Left ventricle myocardium superior (tissue), 1 donor: ENCODE results near the gene TBC1D5. TPM values are rescaled to one million over a fixed set of nuclear protein-coding genes. Genes with fewer than 3 reads are reported as not detected.
"Not testable (repeated sequence)": the region's sequence is repeated elsewhere in the genome, so short reads cannot be mapped to it uniquely, and the experiment has no call there.

ENCODE experiments used
- ATAC-seq: fragments of 200-7000 bp; cut with Tn5 transposase; one replicate; pipeline ENCODE4 v1.9.1; 2020; ENCODE audit warnings: mild to moderate bottlenecking, moderate library complexity
- DNase-seq: peaks from one replicate; pipeline ENCODE4 v3.0.0-alpha.2; 2020
- intact Hi-C: fragments of 100-400 bp; cut with micrococcal nuclease; formaldehyde crosslinking; loops from one replicate; pipeline ENCODE4 v1.11.0; 2022
- total RNA-seq: library from RNA; stranded (reverse); fragmentation: NEBNext Ultra II Directional; extraction: Animal tissue kit (Norgen Biotek cat#: 25700); gene quantifications from one replicate; pipeline ENCODE4 v1.2.1, GENCODE V29; 2021
- donor health status: DM: no; HTN: yes; CAD: no; lungs with severe emphysema.

TBC1D5 gene
- total RNA-seq, 1 donor from 2014 or later, result 27.1 TPM

- DNase-seq (no peak), ATAC-seq (peak; percentile 43)
- intact Hi-C loops, result no loop called here
These were observed 386.8 kb downstream of the TBC1D5 start for GRCh38 chr3:17355591-17355990.

GRCh38 chr3:17354341-17354740, 388.1 kb downstream of the TBC1D5 start:
- intact Hi-C loops, result no loop called here
- no peak for ATAC-seq
- no peak for DNase-seq

DNA sequence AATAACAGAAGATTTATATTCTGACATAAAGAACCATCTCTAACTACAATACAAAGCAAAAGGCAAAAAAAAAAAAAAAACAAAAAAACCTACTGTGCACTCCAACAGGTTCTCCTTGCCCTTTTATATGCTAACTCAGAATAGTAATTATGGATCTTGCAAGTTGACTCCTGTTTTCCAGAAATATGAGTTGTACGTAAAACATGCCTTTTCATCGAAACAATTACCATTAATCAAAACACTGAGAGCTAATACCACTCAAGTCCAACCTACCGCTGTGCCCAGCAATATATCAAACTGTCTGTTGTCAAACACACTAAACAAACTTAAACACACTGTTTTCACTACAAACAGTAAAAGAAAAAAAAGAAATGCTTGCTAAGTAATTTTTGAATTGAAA, 389.8 kb downstream of the TBC1D5 start:
- ATAC-seq (no peak), DNase-seq (no peak)
- intact Hi-C loops, result no loop called here

- ATAC-seq, DNase-seq, intact Hi-C loops: not testable (repeated sequence)
These were observed 391.2 kb downstream of the TBC1D5 start for GRCh38 chr3:17351193-17351592.

GRCh38 chr3:17349093-17349492, 393.3 kb downstream of the TBC1D5 start:
- no peak for ATAC-seq
- intact Hi-C loops, result no loop called here
- DNase-seq, result no peak

DNA sequence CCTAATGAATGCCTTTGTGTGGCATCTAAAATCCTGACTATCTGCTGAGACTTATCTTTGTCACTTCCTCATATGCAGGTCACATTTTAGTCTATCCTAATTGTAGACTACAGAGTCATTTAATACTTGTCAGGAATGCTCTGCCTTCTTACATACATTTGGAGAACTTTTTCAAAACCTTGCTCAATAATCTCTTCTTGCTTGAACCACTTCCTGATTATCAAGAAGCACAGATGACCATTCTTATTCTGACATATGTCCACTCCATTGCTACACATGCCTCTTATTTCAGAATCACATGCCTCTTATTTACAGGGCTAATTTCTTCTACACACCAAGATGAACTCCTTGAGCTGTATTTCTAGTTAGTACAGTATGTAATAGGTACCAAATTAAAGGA, 400.3 kb downstream of the TBC1D5 start:
- DNase-seq (no peak), ATAC-seq (no peak)
- intact Hi-C loops, result no loop called here

DNA sequence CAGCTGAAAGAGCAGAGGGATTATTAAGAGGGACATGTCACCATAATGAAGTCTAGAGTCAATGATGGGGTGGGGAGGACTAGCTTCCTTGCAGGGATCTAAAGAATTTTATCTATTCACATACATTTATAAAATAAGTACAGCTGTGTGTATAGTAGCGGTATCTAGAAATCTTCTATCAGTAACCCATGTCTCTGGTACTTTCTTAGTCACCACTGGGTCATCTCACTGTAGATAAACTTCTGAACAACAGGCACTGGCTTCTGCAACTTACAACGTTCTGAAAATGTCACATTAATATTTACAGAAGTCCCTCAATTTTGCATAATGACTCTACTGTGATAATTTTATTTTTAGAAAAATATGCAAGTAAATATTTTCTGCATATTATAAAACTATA, 401.7 kb downstream of the TBC1D5 start:
- no peak for DNase-seq
- ATAC-seq, result no peak
- intact Hi-C loops, result no loop called here

- DNase-seq, result no peak
- intact Hi-C loops, result no loop called here
- no peak for ATAC-seq
These were observed 402.2 kb downstream of the TBC1D5 start for GRCh38 chr3:17340261-17340660.

- intact Hi-C loops, result no loop called here
- ATAC-seq (peak; percentile 48), DNase-seq (no peak)
These were observed 403.3 kb downstream of the TBC1D5 start for GRCh38 chr3:17339132-17339575.

DNA sequence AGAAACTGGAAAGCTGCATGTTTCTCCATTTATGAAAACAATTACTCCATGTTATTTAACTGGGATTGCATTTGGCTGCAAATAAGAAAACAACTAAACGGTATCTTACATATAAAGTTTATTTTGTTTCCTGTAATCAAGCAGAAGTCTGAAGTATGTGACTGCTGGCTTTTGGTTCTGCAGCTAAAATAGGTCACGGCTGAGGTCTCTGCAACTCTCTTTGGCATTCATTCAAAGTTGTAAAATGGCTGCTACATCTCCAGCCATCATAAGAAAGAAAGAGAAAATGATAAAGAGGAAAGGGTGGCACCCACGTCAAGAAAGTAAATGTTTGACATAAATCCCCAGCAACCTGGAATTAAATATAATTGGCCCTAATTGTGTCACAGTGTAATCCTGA, 406.1 kb downstream of the TBC1D5 start:
- no peak for DNase-seq
- peak; percentile 51 for ATAC-seq
- intact Hi-C loops, result no loop called here

- no peak for DNase-seq
- ATAC-seq, result no peak
- intact Hi-C loops, result no loop called here
These were observed 408.5 kb downstream of the TBC1D5 start for GRCh38 chr3:17333893-17334292.

DNA sequence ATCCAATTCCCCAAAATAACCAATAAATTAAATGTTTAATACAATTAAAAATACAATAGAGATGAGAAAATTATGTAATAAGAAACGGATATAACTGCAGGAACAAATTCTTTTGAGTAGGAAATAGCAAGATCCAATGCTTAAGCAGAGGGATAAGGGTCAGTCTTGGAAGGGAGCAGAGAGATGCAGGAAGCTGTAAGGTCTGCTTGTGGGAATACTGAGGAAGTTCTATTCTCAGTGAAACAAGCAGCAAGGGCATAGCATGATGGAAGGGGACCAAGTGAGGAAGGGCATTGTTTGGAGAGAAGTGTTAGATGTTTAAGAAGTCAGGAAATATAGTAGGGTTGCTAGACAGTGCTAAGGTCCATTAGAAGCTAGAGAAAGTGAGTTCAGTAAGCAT, 409.0 kb downstream of the TBC1D5 start:
- ATAC-seq (no peak), DNase-seq (no peak)

DNA sequence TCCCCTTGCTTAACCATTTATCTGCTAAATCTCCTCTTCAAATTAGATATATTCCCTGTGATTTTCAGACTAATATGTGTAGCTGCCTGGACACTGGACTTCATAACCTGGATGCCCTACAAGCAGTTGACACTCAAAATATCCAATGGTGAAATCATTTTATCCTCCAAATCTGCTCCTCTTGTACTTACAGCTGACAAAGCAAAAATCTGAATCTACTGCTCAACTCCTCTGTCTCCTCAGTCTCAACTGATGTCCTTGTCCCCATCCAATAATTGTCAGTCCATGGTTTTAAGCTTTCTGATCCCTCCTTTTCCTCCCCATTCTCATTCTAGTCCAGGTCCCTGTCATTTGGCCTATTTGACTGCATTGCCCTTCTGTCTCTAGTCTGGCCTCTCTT, 411.8 kb downstream of the TBC1D5 start:
- ATAC-seq (no peak), DNase-seq (no peak)
- intact Hi-C loops, result no loop called here

More for the DNA sequence above, 409.0 kb downstream of the TBC1D5 start:
- intact Hi-C loops, result no loop called here

DNA sequence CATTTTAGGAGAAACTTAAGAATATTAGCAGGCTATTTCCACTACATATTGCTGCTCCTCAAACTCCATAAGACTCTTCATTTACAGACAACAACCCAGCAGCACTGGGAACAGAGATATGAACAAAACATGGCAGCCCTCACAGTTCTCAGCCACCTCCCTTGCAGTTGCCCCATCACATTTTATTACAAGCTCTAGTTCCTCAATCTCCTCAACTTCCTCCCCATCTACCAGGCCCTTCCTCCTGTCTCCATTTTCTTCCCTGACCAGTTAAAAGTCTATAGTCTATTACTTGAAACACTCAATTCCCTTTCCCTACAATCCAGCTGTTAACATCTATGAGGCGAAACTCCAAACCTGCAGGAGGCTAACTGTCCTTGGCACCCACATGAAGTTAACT, 412.5 kb downstream of the TBC1D5 start:
- intact Hi-C loops, result no loop called here
- ATAC-seq (no peak), DNase-seq (no peak)

DNA sequence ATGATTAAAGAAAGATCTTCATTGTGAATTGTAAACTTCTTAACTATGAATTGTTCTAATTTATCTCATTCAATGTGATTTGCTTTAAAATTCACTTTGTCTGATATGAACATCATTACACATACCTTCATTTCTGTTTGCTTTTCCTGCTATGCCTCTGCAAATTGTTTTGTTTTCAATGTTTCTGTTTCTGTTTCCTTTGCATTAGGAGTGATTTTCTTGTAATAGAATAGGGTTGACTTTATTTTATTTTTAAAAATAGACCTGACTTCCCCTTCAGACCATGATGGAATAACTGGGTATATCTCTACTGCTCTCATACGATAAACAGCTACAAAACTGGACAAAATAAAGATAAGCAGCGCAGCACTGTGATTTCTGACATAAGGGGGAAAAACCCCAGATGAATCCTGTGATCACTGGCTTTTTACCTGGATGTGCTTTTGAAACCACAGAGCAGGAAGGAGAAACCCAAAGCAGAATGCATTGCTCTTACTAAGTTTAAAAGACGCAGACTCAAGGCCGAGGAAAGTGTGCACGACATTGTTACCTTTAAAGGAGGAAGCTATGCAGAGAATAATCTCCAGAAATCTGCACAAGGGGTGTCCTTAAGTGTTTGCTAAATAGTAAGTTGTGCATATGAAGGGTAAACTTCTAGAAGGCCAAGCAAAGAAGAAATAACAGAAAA, 420.2 kb downstream of the TBC1D5 start:
- intact Hi-C loops, result no loop called here
- DNase-seq (no peak), ATAC-seq (no peak)

DNA sequence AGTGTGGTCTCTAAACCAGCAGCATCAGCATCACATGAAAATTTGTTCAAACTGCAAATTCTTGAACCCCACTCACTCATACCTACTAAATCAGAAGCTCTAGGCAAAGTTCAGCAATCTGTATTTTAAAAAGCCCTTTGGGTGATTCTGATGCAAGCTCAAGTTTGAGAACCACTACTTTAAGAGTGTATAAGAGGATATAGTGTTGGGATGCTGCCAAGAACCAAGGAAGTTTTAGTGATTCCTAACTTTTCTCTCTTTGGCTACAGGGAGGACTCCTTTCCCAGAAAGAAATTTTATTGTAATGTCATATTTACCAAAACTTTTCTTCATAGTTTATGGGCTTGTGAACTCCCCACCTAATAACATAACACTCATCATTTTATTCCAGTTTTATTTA, 422.2 kb downstream of the TBC1D5 start:
- intact Hi-C loops, result no loop called here
- ATAC-seq, result no peak
- no peak for DNase-seq

GRCh38 chr3:17315897-17316296, 426.5 kb downstream of the TBC1D5 start:
- no peak for DNase-seq
- ATAC-seq, result no peak
- intact Hi-C loops, result no loop called here

- intact Hi-C loops, result no loop called here
- ATAC-seq (no peak), DNase-seq (no peak)
These were observed 428.3 kb downstream of the TBC1D5 start for GRCh38 chr3:17314171-17314570.

- intact Hi-C loops, result no loop called here
- no peak for ATAC-seq
- DNase-seq, result no peak
These were observed 428.7 kb downstream of the TBC1D5 start for GRCh38 chr3:17313746-17314145.

- DNase-seq (no peak), ATAC-seq (no peak)
- intact Hi-C loops, result no loop called here
These were observed 431.4 kb downstream of the TBC1D5 start for GRCh38 chr3:17310983-17311382.

DNA sequence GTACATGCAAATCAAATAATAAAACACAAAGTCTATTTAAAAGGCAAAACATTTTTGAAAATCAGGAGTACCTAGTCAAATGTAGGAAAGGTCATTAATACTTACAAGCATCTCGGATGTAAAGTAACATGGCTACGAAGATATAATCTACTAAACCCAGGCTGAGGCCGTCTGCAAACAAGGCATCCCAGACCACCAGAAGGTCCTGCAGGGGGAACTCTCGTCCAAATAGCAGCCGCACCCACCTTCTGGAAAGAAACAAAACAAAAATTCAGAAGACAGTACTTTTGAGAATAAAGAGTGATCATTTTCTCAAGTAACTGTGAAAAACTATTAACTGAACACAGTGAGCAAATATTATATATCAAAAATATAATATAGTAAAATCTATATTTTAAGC, 434.5 kb downstream of the TBC1D5 start:
- intact Hi-C loops, result no loop called here
- no peak for ATAC-seq
- DNase-seq, result no peak

DNA sequence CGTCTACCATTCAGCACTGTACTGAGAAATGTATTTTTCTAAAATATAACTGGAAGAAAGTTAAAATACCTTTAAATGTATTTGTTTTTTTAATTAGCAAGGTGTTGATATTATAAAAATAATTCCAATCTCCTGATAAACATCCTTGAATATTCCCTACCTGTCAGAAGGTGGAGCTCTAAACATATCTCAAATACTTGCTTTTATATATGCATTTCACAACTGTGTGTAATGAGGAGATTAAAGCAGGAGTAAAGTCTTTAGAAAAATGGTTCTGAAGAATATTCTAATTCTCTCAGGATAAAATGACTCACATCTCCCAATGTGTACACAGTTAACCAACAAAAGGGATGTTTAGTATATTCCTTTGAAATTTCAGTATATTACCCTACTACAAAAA, 434.9 kb downstream of the TBC1D5 start:
- ATAC-seq (no peak), DNase-seq (no peak)
- intact Hi-C loops, result no loop called here
